ENCODE data around the gene BAG5.
"Not testable (repeated sequence)": the region's sequence is repeated elsewhere in the genome, so short reads cannot be mapped to it uniquely, and the experiment has no call there.

BAG5 gene

GRCh38 chr14:103517174-103517566 lies 45.3 kb downstream of the BAG5 start:
- no peak for DNase-seq
- Histone ChIP-seq H3K36me3 (peaks cover 36% of the 10 kb centered on the region), H3K9me3 (ENCODE audit: severe bottlenecking) (no peaks in the 10 kb centered on the region), H3K27ac (no peak overlapping the region), H3K27me3 (ENCODE audit: insufficient read depth, low read depth, severe bottlenecking) (no peaks in the 10 kb centered on the region), H3K4me3 (ENCODE audit: low read depth, low read length) (no peak overlapping the region)
- TF ChIP-seq CTCF (IDR thresholded peaks at IDR 0.05; ENCODE audit: low read depth, low read length) = no peak

- H3K27ac ChIP-seq = no peak overlapping the region
- H3K9me3 ChIP-seq (ENCODE audit: severe bottlenecking) = no peaks in the 10 kb centered on the region
- TF ChIP-seq CTCF (IDR thresholded peaks at IDR 0.05; ENCODE audit: low read depth, low read length) = no peak
- no peaks in the 10 kb centered on the region for H3K27me3 ChIP-seq (ENCODE audit: insufficient read depth, low read depth, severe bottlenecking)
- peaks cover 31% of the 10 kb centered on the region for H3K36me3 ChIP-seq
- H3K4me3 ChIP-seq (ENCODE audit: low read depth, low read length) = no peak overlapping the region
- DNase-seq = no peak
Observed at GRCh38 chr14:103516426-103517173, 45.9 kb downstream of the BAG5 start.

- Histone ChIP-seq H3K27me3 (ENCODE audit: insufficient read depth, low read depth, severe bottlenecking) (no peaks in the 10 kb centered on the region), H3K4me3 (ENCODE audit: low read depth, low read length) (no peak overlapping the region), H3K9me3 (ENCODE audit: severe bottlenecking) (no peaks in the 10 kb centered on the region), H3K27ac (no peak overlapping the region), H3K36me3 (peaks cover 15% of the 10 kb centered on the region)
- DNase-seq = no peak
- TF ChIP-seq CTCF (IDR thresholded peaks at IDR 0.05; ENCODE audit: low read depth, low read length) = no peak
Observed at GRCh38 chr14:103514596-103515421, 47.6 kb downstream of the BAG5 start.

- peak; percentile 69 for DNase-seq
- H3K36me3 ChIP-seq = no peaks in the 10 kb centered on the region; the same call in 1 of the 2 replicates
- H3K27ac ChIP-seq = no peak overlapping the region
- peak; percentile 39; the same call in 1 of the 2 replicates for TF ChIP-seq CTCF (IDR thresholded peaks at IDR 0.05; ENCODE audit: low read depth, low read length)
- H3K27me3 ChIP-seq (ENCODE audit: insufficient read depth, low read depth, severe bottlenecking) = no peaks in the 10 kb centered on the region
- H3K9me3 ChIP-seq (ENCODE audit: severe bottlenecking) = no peaks in the 10 kb centered on the region
- no peak overlapping the region for H3K4me3 ChIP-seq (ENCODE audit: low read depth, low read length)
Observed at GRCh38 chr14:103512701-103513611, 49.5 kb downstream of the BAG5 start.

GRCh38 chr14:103512180-103512579 lies 50.3 kb downstream of the BAG5 start:
- H3K4me3 ChIP-seq (ENCODE audit: low read depth, low read length); H3K36me3 ChIP-seq; H3K9me3 ChIP-seq (ENCODE audit: severe bottlenecking); H3K27me3 ChIP-seq (ENCODE audit: insufficient read depth, low read depth, severe bottlenecking); DNase-seq; H3K27ac ChIP-seq: not testable (repeated sequence)

All from WERI-Rb-1 (cell line).